ENCODE measurements around the gene SLC35F1.

The SLC35F1 gene

GRCh38 chr6:117974914-117975627 is 68.0 kb downstream of the SLC35F1 start:
- Histone ChIP-seq H3K27me3 (ENCODE audit: insufficient read depth, poor library complexity, severe bottlenecking) (no peaks in the 10 kb centered on the region), H3K27ac (replicated peaks) (no peak overlapping the region), H3K4me3 (replicated peaks; ENCODE audit: insufficient read depth, low read length) (no peak overlapping the region)
- DNase-seq (ENCODE audit: low read depth in 1 of 2, low spot score in 1 of 2) = no peak
- TF ChIP-seq, protein P1, sequence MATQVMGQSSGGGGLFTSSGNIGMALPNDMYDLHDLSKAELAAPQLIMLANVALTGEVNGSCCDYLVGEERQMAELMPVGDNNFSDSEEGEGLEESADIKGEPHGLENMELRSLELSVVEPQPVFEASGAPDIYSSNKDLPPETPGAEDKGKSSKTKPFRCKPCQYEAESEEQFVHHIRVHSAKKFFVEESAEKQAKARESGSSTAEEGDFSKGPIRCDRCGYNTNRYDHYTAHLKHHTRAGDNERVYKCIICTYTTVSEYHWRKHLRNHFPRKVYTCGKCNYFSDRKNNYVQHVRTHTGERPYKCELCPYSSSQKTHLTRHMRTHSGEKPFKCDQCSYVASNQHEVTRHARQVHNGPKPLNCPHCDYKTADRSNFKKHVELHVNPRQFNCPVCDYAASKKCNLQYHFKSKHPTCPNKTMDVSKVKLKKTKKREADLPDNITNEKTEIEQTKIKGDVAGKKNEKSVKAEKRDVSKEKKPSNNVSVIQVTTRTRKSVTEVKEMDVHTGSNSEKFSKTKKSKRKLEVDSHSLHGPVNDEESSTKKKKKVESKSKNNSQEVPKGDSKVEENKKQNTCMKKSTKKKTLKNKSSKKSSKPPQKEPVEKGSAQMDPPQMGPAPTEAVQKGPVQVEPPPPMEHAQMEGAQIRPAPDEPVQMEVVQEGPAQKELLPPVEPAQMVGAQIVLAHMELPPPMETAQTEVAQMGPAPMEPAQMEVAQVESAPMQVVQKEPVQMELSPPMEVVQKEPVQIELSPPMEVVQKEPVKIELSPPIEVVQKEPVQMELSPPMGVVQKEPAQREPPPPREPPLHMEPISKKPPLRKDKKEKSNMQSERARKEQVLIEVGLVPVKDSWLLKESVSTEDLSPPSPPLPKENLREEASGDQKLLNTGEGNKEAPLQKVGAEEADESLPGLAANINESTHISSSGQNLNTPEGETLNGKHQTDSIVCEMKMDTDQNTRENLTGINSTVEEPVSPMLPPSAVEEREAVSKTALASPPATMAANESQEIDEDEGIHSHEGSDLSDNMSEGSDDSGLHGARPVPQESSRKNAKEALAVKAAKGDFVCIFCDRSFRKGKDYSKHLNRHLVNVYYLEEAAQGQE (IDR thresholded peaks at IDR 0.05; ENCODE audit: insufficient replicate concordance, low read depth) = no peak
- TF ChIP-seq SPI1 (IDR thresholded peaks at IDR 0.05; ENCODE audit: borderline replicate concordance, low read depth) = no peak
- no peak for TF ChIP-seq POLR2AphosphoS5 (IDR thresholded peaks at IDR 0.05; ENCODE audit: low read depth)
- TF ChIP-seq CTCF (IDR thresholded peaks at IDR 0.05; ENCODE audit: insufficient read depth, low read length) = no peak
- no peak for TF ChIP-seq GABPA (IDR thresholded peaks at IDR 0.05; ENCODE audit: low read depth)

DNA sequence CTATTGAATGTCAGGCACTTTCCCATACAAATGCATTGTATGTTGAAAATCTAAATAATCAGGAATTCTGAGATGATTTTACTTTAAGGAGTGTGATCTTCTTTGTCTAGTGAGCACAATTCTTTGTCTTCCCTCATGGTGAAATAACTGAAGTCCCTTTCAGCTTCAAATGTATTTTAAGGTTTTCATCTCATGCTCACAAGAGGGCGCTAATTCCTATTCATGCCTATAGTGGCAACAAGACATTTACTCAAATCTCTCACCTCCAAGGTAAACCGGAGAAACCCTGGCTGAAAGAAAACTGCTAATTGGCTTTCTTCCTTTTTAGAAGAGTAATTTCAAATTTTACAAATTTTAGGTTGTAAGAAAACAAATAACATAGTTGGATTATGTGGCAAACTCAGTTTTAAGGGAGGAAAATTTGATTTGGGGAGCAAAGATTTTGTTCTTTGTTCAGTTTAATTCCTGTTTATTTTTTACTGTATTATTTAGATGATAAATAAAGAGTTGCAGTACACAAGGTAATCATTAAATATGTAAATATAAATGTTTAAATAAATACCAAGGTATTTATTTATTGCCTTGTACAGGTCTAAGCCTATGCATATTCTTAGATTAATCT is 69.1 kb downstream of the SLC35F1 start:
- peak; percentile 5 to 31 for DNase-seq (ENCODE audit: low read depth in 1 of 2, low spot score in 1 of 2)
- H3K27ac ChIP-seq (replicated peaks) = no peak overlapping the region
- TF ChIP-seq GABPA (IDR thresholded peaks at IDR 0.05; ENCODE audit: low read depth) = no peak
- no peak for TF ChIP-seq SPI1 (IDR thresholded peaks at IDR 0.05; ENCODE audit: borderline replicate concordance, low read depth)
- TF ChIP-seq, protein P1 (IDR thresholded peaks at IDR 0.05; ENCODE audit: insufficient replicate concordance, low read depth) = no peak
- no peak for TF ChIP-seq POLR2AphosphoS5 (IDR thresholded peaks at IDR 0.05; ENCODE audit: low read depth)
- peak; percentile 51 for TF ChIP-seq CTCF (IDR thresholded peaks at IDR 0.05; ENCODE audit: insufficient read depth, low read length)
- H3K4me3 ChIP-seq (replicated peaks; ENCODE audit: insufficient read depth, low read length) = no peak overlapping the region
- no peaks in the 10 kb centered on the region for H3K27me3 ChIP-seq (ENCODE audit: insufficient read depth, poor library complexity, severe bottlenecking)

- Histone ChIP-seq H3K27ac (replicated peaks) (no peak overlapping the region), H3K4me3 (replicated peaks; ENCODE audit: insufficient read depth, low read length) (no peak overlapping the region), H3K27me3 (ENCODE audit: insufficient read depth, poor library complexity, severe bottlenecking) (peaks cover 3% of the 10 kb centered on the region)
- no peak for DNase-seq (ENCODE audit: low read depth in 1 of 2, low spot score in 1 of 2)
- TF ChIP-seq GABPA (IDR thresholded peaks at IDR 0.05; ENCODE audit: low read depth) = no peak
- no peak for TF ChIP-seq CTCF (IDR thresholded peaks at IDR 0.05; ENCODE audit: insufficient read depth, low read length)
- TF ChIP-seq SPI1 (IDR thresholded peaks at IDR 0.05; ENCODE audit: borderline replicate concordance, low read depth) = no peak
- no peak for TF ChIP-seq POLR2AphosphoS5 (IDR thresholded peaks at IDR 0.05; ENCODE audit: low read depth)
- TF ChIP-seq, protein P1 (IDR thresholded peaks at IDR 0.05; ENCODE audit: insufficient replicate concordance, low read depth) = no peak
Observed at GRCh38 chr6:117985916-117986315, 78.9 kb downstream of the SLC35F1 start.

Measured in HL-60 (cell line).